NCI-H2227 (cell line): ENCODE data around the gene METTL1.

Source experiments
- DNase-seq: peaks from one replicate; lab custom pipeline; 2025; ENCODE audit not compliant: unreplicated experiment; lab: John Stamatoyannopoulos, UW

Gene METTL1

DNA sequence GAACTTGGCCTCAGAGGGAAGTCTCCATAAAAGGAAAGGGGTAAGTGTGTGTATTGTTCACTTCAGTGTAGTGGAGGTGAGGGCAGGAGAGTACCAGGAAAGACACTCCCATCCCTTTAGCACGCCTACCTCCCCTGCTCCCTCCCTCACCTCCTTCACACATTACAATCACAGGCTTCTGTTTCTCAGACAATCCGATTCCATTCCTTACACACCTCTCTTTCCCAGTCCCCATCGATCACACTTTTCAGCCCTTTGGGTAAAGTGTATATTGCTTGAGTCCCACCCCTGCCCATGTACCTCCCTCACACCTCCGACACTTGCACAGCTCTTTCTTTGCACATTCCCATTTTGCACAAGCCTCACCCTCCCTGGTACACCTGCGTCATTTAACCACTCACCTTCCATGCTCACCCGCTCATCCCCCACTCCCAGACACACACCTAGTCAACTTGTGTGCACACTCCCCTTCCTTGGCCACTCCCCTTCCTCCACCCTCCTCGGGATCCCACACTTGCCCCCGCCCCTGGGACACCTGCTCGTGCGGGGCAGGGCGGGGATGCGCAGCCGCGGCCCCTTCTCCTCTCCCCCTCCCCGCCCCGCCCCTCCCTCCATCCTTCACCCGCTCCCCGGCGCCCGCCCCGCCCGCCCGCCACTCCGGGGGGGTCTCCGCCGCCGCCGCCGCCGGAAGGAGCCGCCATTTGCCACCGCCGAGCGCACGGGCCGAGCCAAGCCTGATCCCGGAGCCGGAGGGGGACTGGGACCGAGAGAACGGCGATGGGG is 17.3 kb downstream of the METTL1 start, which contains the start of gene MARCHF9:
Gene MARCHF9, plus strand, starts transcription at position 693 of the 783 bp plus-strand sequence. CDS start 426 bp downstream, outside the sequence.
- peak; percentile 84 for DNase-seq

DNA sequence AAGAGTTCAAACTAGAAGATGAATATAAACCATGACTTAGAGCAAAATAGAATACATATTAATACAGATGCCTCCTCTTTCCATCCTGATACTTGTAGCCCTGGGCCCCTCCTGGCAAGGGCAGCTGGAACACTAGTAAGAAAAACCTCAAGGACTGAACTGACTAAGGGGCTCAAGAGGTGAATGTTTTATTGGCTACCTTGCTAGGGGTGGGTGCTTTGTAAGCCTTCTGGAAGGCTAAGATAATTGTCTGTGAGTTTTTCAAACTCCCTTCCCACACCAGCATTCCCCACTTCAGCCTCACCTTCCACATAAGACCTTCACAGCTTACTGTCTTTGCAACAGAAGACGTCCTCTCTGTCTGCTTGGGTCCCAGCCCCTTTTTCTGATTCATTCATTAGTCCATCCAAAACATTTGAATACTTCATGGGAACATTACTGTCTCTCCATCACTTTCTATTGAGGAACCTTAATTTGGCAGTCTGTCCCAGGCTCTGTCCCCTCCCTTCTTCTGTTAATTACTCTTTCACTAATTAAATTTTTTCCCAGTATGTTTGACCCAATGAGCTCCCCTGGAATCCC is 18.1 kb downstream of the METTL1 start:
- DNase-seq, result no peak

DNA sequence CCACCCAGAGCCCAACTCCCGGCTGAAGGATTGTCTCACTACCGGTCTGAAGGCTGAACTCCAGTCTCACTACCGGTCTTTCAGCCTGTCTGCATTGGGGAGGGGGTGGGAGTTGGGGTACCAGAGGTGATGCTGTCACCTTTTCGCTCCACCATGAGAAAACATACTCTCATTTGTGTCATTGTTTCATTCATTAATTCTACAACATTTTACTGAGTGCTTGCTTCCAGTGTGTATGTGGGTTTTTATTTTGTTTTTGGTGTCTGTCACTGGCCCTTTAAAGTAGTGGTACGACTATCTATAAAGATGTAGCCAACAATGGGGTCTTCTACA is 19.3 kb downstream of the METTL1 start:
- DNase-seq, result no peak

DNA sequence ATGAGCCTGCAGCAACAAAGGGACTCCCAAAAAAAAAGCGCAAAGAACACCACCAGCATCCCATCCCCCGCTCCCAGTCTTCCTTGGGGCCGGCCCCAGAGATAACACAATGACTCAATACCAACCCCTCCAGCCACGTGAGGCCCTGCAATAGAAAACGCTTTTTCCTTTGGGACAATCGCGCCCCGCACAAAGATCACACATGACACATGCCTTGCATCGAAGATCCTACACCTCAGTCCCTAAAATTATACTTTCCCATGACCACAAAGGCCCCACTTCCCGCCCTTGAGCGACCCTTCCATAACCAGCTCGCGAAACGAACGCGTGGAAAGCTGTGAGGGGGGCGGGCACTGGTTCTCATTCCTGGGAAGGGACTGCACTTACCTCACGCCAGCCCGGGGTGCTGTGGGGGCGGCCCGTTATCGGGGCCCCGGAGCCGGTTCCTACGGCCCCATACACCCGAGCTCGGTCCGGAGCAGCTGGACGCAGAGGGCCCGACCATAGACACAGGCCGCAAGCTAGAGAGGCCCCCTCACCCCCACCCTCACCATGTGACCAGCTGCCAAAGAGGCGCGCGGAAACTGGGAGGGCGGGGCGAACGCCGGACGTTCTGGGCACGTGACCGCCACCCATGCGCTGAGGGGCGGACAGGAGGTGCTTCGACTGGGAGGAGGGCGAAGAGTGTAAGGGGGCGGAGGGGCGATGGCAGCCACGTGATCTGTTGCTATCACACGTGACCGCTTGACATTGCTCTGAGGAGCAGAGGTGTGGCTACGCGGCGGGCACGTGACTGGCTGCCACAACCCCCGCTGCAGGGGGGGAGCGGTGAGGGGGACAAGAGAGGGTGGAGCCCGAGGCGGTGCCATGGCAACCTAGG is 19.9 kb downstream of the METTL1 start, which contains the start of gene CDK4:
Gene CDK4, minus strand, starts transcription at position 523 of the 880 bp plus-strand sequence. CDS start 593 bp downstream, outside the sequence.
- DNase-seq, result peak; percentile 98

DNA sequence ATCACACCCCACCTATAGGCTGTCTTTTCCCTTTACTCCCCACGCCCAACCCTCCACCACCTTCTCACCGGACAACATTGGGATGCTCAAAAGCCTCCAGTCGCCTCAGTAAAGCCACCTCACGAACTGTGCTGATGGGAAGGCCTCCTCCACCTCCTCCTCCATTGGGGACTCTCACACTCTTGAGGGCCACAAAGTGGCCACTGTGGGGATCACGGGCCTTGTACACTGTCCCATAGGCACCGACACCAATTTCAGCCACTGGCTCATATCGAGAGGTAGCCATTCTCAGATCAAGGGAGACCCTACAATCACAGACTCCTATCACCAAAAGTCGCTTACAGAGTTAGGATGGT is 20.5 kb downstream of the METTL1 start:
- DNase-seq, result no peak

DNA sequence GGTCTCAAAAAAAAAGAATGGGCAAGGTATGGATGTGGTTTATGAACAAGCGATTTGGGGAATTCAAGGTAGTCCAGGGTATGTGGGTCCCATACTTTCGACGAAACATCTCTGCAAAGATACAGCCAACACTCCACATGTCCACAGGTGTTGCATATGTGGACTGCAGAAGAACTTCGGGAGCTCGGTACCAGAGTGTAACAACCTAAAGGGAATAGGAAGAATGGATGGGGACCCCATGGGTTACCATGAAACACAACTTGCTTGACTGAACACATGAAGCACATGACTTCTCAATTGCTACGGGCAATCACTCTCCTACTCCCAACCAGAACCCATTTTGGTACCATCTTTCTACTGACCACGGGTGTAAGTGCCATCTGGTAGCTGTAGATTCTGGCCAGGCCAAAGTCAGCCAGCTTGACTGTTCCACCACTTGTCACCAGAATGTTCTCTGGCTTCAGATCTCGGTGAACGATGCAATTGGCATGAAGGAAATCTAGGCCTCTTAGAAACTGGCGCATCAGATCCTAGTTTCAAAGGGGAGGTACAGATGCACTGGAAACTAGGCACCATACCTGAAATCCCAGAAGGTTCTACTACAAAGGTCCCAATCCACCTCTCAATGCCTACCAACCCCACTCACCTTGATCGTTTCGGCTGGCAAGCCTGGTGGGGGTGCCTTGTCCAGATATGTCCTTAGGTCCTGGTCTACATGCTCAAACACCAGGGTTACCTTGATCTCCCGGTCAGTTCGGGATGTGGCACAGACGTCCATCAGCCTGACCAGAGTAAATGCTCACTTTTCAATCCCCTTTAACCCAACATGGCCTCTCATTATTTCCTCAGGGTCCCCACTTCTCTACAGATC is 21.1 kb downstream of the METTL1 start:
- DNase-seq, result no peak

DNA sequence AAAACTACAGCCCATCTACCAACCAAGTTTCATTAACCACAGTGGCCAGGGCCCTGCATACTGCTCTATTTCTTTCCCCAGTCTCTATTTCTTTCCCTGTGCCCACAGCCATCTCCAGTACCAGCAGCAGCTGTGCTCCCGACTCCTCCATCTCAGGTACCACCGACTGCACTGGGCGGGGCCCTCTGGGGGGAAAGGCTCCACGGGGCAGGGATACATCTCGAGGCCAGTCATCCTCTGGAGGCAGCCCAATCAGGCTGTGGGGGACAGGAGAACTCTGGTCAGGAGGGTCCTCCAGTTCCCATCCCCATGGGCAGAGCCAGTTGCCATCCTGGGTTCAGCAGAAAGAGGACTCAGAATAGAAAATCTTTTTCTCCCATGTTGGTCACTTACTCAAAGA is 22.8 kb downstream of the METTL1 start:
- no peak for DNase-seq

DNA sequence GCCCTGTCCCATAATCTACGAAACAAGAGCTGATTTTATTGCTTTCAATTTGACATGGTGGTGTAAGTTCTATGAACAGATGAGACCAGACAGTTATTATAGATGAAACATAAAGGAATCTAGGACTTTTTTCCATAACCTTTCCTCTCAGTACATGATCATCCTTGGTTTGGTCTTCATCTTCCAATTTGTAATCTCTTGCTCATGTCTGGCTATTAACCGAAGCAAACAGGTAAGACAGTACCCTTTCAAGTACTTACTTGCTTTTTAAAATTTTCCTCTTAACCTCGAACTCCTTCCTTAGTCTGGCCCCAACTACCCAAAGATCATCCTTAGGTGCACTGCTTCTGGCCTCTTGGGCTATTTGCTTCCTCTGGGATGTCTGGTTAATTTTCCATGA is 25.9 kb downstream of the METTL1 start:
- DNase-seq, result no peak

DNA sequence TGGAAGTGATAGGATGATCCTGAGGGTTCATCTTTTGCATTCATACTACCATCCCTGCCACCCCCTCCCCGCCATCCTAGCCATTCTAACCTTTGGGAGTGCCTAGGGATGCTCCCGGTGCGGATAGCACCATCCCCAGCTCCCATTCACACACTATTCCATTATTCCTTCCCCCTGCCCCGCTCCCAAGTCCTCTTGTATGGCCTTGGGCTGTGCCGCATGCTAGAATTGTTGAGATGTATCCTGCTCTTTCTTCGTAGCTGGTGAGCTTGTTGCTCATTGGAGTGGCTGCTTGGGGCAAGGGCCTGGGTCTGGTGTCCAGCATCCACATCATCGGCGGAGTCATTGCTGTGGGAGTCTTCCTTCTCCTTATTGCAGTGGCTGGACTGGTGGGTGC is 26.4 kb downstream of the METTL1 start:
- no peak for DNase-seq

DNA sequence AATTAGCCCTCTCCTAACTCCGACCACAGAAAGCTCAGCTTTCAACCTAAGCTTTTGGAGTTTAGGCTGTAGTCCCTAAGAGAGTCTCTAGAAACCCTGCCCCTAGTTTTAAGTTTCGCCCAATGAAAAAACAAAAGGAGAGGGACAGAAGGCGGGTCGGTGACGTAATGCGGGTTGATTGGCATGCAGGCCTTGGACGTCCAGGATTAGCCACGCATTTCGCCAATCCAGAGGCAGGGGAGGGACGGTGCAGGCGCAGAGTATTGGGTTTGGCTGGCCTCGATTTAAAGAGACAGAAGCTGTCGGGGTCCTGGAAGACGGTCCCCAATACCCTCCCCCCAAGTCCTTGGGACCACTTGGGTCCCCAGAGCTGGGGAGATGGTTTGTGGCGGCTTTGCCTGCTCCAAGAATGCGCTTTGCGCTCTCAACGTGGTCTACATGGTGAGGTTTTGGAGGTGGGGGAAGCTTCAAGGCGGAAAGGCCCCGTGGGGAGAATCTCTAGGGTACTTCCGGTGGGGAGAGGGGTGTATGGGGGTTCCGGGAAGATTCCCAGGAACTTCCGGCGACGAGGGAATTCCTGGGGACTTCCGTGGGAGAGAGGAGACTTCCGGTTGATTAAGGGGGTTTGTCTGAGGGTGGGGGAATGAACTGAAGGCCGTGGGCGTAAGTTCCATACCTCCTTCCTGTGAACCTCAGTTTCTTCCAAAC is 27.0 kb downstream of the METTL1 start, which contains the start of gene TSPAN31:
Gene TSPAN31, plus strand, starts transcription at position 263 of the 708 bp plus-strand sequence. Its CDS starts 116 bp downstream, at position 379.
- peak; percentile 95 for DNase-seq

DNA sequence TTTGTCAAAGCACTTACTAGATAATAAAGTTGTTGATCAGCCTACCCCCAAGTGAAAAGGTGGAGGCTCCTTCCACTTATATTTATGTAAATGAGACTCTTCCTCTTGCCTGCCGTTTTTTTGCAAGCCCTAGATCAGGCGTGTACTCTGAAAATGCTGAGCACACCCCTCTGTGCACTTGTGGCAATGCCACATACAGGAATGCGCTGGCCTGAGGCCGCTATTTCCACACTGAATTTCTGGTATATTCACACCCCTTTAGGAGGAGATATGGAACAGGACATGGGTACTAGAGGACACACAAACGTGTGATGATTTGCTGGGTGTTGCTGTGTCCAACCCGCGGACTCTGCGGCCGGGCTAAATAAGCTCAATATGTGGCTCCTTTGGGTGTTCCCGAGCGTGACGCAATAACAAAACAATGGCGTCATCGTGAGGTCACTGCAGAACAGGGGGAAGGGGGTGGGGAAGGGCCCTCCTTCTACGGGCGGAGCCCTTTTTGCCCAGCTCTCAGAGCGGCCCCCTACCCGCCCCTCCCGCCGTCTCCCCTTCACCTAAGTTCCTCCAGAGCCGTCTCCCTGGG is 27.6 kb downstream of the METTL1 start:
- peak; percentile 91 for DNase-seq

DNA sequence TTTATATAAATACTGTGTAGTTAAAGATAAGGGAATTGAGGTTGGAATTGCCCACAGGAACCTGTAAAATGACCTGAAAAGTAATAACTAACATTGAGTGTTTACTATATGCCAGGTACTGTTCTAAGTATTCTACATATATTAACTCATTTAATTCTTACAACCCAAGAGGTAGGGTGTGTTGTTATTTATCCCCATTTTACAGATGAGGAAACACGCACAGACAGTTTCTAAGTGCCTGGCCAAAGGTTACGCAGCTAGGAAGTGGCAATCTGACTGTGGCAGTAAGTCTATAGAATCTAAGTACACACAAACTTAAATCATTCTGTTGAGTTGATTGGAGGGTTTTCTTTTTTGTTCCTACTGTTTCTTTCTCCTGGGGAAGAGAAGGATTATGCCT is 28.1 kb downstream of the METTL1 start:
- DNase-seq, result no peak

DNA sequence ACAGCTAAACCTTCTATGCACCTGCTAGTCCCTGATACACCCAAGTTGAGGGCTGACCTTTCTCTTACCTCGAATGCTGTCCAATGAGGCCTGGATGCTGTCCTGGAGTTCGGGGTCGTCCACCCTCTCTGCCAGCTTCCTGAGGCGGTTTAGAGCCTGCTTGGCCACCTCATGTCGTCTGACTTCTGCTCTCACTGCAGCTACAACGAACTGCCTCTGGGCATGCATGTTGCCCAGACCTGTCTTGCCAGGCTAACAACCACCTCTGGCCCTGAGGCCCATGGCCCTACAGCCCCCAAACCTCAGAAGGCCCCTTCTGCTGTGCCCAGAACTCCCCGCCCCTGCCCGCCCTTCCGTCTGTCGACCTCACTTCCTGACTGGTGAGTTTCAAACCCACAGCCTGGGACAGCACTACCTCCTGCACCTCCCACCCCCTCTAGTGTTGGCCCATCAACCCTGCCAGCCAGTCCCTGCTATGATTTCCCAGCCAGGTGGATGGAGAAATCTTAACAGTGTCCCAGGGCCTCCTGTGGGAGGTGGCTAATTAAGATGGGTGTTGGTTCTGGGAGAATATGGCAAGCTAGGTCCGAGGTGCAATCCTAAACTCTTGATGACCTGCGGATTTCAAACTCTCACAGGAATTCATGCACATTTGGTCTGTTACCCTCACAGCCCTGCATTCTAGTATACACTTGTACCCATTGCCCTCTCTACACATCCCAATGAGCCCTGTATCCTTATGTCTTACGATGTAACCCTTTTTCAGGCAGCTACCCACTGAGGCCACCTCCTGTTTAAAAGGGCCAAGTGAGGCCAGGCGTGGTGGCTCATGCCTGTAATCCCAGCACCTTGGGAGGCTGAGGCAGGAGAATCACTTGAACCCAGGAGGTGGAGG is 29.8 kb downstream of the METTL1 start:
- no peak for DNase-seq

DNA sequence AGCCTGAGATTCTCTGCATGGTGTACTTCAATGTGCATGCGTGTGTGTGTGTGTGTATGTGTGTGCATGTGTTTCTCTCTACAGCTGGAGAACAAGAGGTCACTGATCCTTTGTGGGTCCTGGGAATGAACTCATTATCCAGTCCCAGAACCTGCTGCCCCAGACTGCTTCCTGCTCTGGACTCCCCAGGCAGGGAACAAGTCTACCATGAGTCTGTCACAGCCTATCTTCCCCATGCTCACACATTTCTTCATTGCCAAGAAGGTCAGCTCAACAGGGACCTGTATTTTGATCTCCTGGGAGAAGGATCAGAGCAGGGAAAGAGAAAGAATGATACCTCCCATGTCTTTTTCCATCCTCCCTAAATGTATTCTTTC is 30.5 kb downstream of the METTL1 start:
- peak; percentile 53 for DNase-seq

DNA sequence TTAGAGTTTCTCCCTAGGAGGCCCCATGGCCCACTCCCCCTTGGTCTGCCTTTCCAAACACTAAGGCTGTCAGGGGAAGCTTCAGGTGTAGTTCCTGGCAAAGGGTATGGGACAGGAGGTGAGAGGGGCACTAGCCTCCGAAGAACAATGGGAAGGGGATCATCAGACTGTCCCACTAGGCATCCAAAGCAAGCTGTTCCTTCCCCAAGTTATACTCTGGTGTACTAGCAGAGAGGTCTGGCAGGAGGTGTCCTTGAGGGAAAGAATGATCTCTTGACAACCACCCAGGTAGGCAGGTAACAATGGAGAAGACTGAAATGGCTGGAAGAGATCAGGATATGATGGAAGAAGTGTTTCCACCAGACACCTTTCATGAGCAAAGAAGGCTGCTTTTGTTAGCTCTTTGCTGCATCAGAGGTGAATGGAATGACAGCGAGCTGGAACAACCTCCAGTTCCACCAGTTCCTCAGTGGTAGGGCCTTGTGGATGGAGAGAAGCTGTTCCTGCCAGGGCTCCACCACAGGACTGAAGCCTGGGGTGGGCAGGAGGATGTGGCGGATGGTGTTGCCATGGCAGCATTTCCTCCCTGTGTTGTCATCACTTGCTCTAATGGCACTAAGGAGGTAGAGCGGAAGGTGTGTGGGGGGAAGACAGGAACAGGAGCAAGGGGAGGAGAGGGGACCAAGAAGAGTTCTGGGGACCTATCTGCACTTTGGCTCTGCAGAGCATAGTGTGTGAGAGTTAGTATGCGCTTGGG is 31.1 kb downstream of the METTL1 start:
- DNase-seq, result peak; percentile 53

DNA sequence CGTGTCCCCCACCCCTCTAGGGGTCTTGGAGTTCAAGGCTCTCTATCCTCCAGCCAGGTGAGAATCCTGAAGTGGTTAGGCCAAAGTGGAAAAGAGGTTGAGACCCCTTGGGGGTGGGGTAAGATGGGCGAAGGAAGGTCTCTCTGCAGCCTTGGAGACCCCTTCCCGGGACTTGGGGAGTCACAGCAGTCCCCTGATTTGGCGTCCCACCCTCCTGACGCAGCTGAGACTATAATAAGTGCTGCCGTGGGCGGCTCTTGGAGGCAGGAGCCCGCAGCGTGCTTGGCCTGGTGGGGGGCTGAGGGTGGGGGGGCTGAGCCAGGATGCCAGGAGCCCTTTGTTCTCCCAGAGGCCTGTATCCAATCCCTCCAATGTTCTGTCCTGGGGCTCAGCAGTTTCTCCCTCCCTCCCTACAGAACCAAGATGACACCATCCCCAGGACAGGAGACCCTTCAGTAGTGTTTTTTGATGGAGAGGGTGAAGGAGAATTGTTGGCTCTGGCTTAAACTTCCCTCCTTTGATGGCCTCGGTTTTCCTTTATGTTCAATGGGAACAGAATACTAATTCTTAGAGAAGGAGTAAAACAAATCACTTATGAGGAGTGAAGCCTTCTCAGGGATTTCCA is 31.9 kb downstream of the METTL1 start:
- no peak for DNase-seq

DNA sequence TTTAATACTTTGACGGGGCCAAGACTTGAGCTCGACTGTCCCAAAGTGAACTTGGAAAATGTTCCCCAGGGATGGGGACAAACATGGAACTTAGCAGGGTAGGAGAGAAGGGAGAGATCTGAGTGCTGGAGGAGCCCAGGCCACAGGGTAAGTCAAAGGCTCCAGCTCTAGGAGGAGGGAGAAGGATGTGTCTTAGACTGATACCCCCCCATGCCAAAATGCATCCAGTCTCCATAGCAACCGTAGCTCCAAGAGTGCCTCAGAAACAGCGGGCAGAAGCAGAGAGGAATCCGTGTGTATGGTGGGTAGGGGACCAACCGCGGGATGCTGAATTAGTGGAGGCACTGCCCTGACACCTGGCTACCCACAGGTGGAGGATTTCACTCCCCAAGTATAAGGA is 32.5 kb downstream of the METTL1 start:
- peak; percentile 30 for DNase-seq
